GM18499 (cell line): ENCODE measurements around the gene IPO9.
"Not testable (repeated sequence)": the region's sequence is repeated elsewhere in the genome, so short reads cannot be mapped to it uniquely, and the experiment has no call there.

ENCODE experiments used
- ATAC-seq: cut with Tn5 transposase; IDR thresholded peaks from one replicate; pipeline ENCODE4 v1.9.1; 2021; ENCODE audit warnings: moderate number of reproducible peaks; ENCODE audit not compliant: insufficient read depth, unreplicated experiment

Gene IPO9

DNA sequence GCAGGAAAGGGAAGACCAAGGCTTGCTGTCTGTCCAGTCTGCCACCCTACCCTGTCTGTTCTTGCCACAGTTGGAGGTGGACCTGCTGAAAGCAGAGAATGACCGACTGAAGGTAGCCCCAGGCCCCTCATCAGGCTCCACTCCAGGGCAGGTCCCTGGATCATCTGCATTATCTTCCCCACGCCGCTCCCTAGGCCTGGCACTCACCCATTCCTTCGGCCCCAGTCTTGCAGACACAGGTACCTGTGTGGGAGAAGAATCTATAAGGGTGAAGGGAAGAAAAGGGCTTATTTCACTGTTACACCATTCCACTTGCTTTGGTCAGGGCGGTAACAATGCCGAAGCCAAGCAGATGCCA, 20.3 kb upstream of the IPO9 start:
- ATAC-seq = no peak

DNA sequence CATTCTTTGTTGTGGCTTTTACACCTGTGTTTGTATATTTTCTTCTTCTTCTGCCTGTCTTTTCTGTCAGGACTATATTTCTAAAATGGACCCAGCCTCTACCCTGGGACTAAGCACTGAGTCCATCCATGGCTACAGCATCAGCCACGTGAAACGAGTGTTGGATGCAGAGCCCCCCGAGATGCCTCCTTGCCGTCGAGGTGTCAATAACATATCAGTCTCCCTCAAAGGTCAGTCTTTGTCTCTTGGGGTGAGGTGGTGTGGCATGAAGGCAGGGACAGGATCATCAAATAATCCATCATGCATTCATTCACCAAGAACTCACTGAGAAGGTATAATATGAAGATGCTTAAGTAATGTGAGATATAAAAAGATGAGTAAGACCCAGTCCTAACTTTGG, 19.1 kb upstream of the IPO9 start:
- ATAC-seq = no peak

DNA sequence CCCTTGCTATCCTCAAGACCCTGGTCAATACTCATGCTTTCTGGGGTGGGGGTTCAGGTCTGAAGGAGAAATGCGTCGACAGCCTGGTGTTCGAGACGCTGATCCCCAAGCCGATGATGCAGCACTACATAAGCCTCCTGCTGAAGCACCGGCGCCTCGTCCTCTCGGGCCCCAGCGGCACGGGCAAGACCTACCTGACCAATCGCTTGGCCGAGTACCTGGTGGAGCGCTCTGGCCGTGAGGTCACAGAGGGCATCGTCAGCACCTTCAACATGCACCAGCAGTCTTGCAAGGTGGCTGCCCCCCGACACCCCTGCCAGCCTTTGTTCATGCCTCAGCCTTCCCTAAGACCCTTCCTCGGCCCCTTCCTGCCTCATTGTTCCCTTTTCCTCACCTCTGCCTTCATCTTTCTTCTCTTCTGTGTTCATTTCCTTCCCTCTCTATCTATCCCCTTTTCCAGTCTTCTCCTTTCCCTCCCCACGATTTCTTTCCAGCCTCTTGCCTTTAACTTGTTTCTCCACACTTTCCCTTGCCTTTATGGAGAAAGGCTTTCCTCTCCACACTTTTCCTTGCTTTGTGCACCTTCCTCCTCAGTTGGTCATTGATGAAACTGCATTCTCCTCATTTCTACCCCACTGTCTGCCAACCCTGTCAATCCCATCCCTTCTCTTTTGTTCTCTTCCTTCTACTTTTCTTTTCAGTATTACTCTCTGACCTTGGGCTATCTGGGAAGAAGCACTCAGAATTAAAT, 18.3 kb upstream of the IPO9 start:
- no peak for ATAC-seq

DNA sequence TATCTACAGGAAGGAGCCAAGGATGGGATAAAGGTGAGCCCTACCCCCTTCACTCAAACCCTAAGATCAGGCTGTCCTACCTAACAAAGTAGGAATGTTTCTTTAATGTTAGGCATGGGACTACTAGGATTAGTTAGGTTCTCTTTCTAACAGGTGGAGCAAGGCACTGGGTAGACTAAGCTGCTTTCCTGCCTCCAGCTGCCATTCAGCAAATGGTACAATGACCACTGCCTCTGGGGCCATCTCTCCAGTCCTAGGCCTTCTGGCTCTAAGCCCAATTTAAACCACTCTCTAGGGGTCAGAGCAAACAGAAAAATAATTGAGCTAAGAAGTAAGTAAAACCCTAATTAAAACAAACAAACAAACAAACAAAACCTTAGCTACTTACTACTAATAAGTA, 15.7 kb upstream of the IPO9 start:
- ATAC-seq = no peak

DNA sequence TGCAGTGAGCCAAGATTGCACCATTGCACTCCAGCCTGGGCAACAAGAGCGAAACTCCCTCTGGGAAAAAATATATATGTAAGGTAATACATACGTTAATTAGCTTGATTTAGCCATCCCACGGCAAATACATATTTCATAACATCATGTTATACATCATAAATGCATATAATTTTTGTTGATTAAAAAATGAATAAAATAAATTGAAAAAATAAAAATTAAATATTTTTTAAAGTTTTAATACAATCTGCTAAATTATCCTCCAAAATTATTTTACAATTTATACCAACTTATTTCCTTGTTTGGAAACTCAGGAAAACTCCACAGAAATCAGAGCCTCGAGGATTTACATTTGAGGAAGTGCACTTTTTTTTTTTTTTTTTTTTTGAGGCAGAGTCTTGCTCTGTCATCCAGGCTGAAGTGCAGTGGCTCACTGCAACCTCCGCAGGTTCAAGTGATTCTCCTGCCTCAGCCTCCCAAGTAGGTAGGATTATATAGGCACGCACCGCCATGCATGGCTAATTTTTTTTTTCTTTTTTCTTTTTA, 12.6 kb upstream of the IPO9 start:
- ATAC-seq = no peak

DNA sequence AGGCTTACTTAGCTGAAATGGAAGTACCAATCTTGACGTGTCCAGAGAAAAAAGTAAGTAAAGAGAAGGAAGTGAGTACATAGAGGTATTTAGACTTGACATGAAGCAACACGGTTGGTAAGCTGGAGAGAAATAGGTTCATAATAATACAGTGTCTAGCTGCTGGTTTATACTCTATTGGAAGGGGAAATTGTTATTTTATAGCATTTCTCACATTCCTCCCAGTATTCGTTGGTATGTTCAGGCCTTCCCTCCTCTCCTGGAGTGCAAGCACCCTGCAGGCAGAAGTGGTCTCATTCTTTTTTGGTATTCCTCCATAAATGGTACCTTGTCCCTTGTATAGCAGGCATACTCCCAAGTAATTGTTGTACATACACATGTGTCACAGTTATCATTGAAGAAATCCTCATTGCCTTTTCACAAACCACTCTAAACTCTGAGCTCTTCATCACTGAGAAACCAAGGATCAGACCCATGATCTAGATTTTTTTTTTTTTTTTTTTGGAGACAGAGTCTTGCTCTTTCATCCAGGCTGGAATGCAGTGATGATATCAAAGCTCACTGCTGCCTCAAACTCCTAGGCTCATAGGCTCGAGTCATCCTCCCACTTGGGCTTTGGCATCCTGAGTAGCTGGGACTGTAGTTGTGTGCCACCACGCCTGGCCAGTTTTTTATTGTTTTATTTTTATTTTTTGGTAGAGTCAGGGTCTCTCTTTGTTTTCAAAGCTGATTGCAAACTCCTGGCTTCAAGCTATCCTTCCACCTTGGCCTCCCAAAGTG, 9.8 kb upstream of the IPO9 start:
- no peak for ATAC-seq

DNA sequence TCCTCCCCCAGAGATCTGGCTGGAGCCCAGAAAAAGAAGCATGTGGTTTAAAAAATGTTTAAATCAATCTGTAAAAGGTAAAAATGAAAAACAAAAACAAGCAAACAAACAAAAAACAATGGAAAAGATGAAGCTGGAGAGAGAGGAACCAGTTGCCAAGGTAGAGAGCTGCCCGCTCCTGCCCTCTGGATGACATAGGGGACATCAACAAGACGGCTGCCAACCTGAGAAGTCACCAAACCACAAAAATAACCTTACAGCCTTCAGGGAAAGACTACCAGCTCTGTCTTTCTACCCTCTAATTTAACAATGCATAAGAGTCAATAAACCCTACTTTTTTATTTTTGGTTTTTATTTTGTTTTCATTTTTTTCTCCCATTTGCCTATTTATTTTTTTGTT, 8.5 kb upstream of the IPO9 start:
- ATAC-seq = no peak

DNA sequence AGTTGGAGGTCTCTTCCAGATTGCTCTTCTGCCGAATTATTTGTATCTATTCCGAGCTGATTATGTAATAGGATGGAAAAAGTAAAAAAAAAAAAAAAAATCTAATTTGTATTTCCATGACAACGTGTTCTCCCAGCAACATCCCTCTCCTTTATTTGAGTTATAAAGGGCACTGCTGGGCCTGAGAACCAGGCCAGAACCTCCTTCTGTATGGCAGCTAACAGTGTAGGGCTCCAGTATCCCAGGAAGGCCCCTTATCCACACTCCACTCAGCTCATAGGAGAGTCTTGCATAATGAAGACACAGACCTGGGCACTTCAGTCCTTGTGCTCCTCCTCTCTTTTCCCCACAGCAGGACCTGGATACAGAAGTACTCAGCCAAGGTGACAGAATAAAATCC, 3.7 kb upstream of the IPO9 start:
- ATAC-seq = no peak

DNA sequence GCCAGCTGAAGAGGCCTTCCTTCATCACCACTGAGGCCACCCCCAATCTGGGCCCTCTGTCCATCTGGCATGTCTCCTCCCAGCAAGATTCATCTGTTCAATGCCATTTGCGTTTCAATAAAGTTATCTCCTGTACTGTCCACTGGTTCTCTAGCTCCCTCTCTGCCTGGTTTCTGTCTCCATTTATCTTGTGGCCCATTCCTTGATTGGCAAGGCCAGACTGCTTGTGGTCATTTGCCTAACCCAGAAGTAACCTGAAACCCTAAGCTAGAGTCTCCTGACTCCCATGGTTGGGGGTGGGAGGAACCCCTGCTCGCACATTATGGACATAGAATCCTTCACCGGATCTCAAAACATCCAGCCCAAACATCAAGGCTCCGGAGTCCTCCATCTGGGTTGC, 2.1 kb upstream of the IPO9 start:
- no peak for ATAC-seq

DNA sequence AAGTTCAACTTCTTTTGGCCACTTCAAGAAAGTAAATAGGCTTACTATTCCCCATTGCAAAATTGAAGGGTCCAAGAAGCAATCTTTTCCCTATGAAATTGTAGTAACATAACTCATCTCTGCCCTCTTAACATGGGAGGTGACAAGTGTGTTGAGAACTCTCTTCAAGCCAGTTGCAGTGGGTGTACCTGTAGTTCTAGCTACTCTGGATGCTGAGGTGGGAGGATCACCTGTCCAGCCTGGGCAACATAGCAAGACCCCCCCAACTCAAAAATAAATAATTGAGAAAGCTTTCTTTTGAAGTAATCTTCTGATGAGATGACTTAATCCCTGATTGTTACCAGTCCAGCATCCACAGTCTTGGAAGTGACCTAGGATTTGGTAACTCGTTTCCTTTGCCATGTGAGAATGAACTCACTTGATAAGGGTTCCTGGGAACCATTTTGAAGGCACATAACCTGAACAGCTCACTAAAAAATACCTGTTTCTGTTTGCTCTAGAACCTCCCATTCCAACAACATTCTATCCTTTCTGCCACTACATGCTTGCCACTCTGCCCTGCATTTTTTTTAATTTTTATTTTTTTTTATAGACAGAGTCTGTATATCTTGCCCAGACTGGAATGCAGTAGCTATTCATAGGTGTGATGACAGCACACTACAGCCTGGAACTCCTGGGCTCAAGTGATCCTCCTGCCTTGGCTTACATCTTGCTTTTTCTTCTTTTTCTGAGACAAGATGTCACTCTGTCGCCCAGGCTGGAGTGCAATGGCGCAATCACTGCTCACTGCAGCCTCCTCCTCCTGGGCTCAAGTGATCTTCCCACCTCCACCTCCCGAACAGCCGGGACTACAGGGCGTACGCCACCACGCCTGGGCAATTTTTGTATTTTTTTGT, 1.4 kb upstream of the IPO9 start:
- ATAC-seq = no peak

DNA sequence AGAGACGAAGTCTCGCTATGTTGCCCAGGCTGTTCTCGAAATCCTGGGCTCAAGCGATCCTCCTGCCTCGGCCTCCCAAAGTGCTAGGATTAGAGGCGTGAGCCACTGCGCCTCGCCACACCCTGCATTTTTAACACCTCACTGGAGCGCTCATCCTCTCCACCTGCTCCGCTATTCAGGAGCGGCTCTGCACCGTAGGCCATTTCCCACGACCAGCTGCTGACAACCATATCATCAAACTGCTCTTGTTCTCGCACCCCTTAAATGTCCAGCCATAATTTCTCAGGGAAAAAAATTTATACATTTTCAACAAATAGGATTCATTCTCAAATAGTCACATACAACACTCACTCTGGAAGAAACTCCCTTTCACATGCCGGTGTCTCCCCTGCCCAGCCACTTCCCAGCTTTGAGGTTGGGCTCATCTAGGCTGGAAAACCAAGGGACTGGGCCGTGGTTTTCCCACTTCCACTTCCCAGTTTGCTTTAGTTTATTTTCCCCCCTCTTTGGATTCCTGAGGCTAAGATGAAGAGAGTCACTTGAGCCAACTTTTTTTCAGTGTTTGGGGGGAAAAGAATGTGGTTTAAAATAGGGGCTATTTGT, 639 bp upstream of the IPO9 start:
- ATAC-seq = no peak

DNA sequence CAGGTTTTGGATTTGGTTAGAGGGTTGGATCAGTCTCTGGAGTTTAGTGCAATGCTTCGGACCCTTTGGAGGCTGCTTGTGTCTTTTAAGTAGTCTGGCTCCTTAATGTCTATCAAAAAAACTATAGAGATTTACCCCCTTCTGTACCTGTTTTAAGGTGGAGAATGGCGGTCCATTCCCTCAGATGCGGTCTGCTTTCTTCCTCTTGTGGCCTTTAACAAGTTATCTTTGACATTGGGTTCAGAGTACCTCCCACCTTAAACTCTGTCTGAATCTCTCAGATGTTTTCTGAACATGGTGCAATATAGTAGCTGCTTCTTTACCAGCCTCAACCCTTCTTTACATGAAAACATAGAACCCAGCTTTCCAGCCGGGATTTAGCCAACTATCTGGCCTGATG, 2.4 kb downstream of the IPO9 start:
- no peak for ATAC-seq

DNA sequence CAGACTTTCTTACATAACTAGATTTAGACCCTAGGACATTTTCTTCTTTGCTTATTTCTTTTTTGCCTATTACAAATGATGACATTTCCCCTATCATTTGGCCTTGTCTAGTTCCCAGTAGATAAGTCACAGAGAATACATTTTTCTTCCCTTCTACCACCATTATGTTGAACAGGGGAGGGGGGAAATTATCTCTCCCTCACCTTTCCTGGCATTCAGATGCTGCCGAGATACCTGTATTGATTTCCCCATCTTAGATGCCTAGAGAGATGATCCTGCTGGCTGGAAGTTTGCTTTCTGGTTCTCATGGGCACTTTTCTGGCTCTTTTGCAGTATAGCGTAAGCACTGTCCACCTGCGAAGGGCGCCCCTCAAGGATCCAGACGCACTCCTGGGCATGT, 5.7 kb downstream of the IPO9 start:
- no peak for ATAC-seq

DNA sequence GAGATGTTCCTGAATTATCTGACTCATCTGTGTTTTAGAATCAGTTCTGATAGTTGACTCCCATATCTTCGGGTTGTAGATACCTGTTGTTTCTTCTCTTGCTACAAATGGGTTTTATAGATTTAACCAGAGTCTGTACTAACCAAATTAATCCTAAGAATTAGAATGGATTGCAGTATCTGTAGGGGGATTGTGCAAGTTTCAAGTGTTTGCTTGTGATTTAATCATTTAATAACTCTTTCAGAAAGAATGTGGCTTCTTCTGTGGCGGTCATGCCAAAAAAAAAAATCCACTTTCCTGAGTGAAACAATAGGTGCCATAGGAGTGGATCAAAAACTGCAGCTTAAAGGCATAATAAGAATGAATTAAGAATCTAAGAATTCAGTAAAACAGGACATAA, 9.4 kb downstream of the IPO9 start:
- no peak for ATAC-seq

DNA sequence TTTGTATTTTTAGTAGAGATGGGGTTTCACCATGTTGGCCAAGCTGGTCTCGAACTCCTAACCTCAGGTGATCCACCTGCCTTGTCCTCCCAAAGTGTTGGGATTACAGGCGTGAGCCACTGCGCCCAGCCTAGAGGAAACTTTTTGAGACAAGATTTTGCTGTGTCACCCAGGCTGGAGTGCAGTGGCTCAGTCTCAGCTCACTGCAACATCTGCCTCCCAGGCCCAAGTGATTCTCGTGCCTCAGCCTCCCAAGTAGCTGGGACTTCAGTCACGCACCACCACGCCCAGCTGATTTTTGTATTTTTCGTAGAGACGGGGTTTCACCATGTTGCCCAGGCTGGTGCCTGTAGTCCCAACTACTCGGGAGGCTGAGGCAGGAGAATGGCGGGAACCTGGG, 10.1 kb downstream of the IPO9 start:
- ATAC-seq = not testable (repeated sequence)

DNA sequence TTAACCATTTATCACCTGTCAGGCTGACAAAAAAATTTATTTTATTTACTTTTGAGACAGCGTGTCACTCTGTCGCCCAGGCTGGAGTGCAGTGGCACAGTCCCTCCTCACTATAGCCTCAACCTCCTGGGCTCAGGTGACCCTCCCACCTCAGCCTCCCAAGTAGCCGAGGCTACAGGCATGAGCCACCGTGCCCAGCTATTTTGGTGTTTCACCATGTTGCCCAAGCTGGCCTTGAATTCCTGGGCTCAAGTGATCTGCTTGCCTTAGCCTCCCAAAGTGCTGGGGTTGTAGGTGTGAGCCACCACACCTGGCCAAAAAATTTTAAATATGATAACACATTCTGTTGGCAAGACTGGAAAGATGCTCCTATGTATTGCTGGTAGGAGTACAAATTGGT, 11.1 kb downstream of the IPO9 start:
- ATAC-seq = no peak

DNA sequence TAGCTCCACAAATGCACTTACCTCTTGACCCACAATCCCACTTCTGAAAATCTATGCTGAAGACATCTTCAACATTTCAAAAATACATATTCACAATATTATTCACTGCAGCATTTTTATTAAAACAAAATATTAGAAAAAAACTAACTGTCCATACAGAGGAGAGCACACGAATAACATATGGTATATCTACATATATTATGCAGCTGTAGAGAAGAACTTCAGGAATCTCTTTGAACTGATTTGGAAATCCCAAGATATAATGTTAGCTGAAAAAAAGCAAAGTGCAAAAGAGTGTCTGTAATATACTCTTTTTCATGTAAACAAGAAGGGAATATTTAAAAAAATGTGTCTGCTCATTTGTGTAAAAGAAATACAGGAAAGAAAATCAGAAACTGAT, 11.5 kb downstream of the IPO9 start:
- no peak for ATAC-seq

DNA sequence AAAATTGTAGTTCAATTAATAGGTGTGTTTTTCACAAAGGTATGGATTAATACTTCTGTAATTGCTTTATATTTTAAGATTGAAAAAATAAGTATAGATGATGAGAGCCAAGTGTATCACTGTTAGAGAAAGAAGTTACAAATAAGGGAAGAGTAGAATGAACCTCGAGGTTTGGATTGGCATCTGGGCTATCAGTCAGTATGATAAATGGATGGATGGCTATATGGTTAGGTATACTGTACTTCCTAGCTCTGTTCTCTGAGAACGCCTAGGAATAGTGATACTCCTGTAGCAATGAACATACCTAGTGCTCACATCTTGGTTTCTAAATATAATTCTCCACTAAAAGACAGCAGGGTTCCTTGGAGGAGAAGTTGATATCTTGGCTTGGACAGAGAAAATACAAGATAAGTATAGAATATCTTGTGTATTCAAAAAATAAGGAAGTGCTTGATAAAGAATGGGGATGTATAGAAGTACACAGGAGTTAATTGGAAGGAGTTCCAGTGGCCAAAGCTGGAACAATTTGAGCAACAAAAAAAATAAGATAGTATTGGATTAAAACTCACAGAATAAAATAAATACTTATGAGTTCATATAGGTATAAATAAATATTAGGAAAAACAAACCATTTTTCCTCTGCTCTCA, 12.4 kb downstream of the IPO9 start:
- no peak for ATAC-seq

DNA sequence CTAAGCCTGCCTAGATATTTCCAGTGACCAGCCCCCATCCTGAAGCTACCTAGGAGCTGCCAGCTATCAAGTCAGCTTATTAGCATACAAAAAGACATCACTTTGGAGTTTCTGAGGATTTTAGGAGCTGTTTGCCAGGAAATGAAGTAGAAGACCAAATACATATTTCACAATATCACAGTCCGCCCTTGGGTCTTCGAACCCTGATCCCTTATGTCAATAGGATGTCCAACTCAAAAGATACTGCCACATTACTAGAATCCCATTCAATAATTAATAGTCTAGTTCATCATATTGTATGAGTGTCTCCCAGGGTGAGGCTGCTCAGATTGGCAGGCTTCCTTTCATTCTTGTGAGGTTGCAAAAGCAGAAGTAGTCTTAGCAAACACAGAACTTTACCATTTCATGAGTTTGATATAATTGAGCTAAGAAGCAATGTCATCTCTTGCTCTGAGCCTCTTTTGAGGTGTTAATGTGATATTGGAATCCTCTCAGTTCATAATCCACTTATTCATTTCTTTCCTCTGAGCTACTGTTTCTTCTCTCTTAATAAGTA, 13.6 kb downstream of the IPO9 start:
- ATAC-seq = no peak
